HG02840 (cell line): ENCODE results near the gene ZNF33B.
A peak's percentile ranks its signal among the peaks of the same experiment; 100 is the strongest.
"Not testable (repeated sequence)": the region's sequence is repeated elsewhere in the genome, so short reads cannot be mapped to it uniquely, and the experiment has no call there.

ENCODE experiments used
- ATAC-seq: cut with Tn5 transposase; IDR thresholded peaks from one replicate; pipeline ENCODE4 v1.9.1; 2021; ENCODE audit warnings: mild to moderate bottlenecking, moderate library complexity, moderate number of reproducible peaks; ENCODE audit not compliant: unreplicated experiment, low FRiP score

Gene ZNF33B

GRCh38 chr10:42618424-42618823 is 19.9 kb downstream of the ZNF33B start:
- ATAC-seq, result no peak

GRCh38 chr10:42615419-42615818 is 23.0 kb downstream of the ZNF33B start:
- no peak for ATAC-seq

- ATAC-seq, result no peak
Observed at GRCh38 chr10:42609872-42610271, 28.5 kb downstream of the ZNF33B start.

GRCh38 chr10:42598249-42598873 is 40.0 kb downstream of the ZNF33B start:
- ATAC-seq, result no peak

GRCh38 chr10:42596196-42596595 is 42.2 kb downstream of the ZNF33B start:
- ATAC-seq, result no peak

GRCh38 chr10:42594246-42594650 is 44.1 kb downstream of the ZNF33B start:
- no peak for ATAC-seq

- ATAC-seq, result no peak
Observed at GRCh38 chr10:42593284-42593683, 45.1 kb downstream of the ZNF33B start.

GRCh38 chr10:42583828-42584227 is 54.5 kb downstream of the ZNF33B start:
- no peak for ATAC-seq

- no peak for ATAC-seq
Observed at GRCh38 chr10:42578019-42578418, 60.4 kb downstream of the ZNF33B start.

GRCh38 chr10:42576338-42576737 is 62.0 kb downstream of the ZNF33B start:
- ATAC-seq, result no peak

- no peak for ATAC-seq
Observed at GRCh38 chr10:42574336-42574735, 64.0 kb downstream of the ZNF33B start.

GRCh38 chr10:42556931-42557330 is 81.4 kb downstream of the ZNF33B start:
- no peak for ATAC-seq

- not testable (repeated sequence) for ATAC-seq
Observed at GRCh38 chr10:42553576-42553975, 84.8 kb downstream of the ZNF33B start.

- ATAC-seq, result peak; percentile 31
Observed at GRCh38 chr10:42553064-42553407, 85.3 kb downstream of the ZNF33B start.

- ATAC-seq, result peak; percentile 93
Observed at GRCh38 chr10:42552188-42553063, 85.9 kb downstream of the ZNF33B start.

GRCh38 chr10:42551582-42552187 is 86.7 kb downstream of the ZNF33B start:
- no peak for ATAC-seq

- ATAC-seq, result no peak
Observed at GRCh38 chr10:42549851-42550250, 88.5 kb downstream of the ZNF33B start.

- no peak for ATAC-seq
Observed at GRCh38 chr10:42548254-42548653, 90.1 kb downstream of the ZNF33B start.

- no peak for ATAC-seq
Observed at GRCh38 chr10:42544945-42545344, 93.4 kb downstream of the ZNF33B start.

- no peak for ATAC-seq
Observed at GRCh38 chr10:42543840-42544372, 94.5 kb downstream of the ZNF33B start.
